ENCODE results near the gene ZNF420.

The ZNF420 gene

GRCh38 chr19:37160153-37160552 is 81.9 kb downstream of the ZNF420 start:
- DNase-seq, result no peak

DNA sequence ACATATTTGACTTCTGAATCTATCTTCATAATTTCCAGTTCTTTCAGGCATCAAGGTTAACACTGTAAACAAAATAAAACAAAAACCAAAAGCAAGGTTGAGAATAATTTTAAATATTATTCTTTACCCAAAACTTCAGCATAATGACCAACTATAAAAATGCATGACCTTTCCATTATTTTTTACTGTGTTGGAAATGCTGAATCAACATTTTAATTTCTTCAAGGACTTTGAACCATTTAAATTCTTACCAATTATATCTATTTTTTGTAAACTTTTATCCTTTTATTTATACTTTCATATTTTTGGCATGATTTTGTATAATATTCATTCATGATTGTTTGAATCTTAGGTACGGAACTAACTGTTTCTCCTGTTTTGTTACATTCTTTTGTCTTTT is 87.4 kb downstream of the ZNF420 start:
- no peak for DNase-seq

- peak; percentile 98 for DNase-seq
Measured at GRCh38 chr19:37172368-37173366, 94.4 kb downstream of the ZNF420 start, which contains the start of gene ZNF585A. ZNF585A (minus strand) TSS chr19:37172695; CDS start chr19:37169910, 2,785 bp downstream.
